Measurements from ENCODE around the gene ORC1.

The ORC1 gene

GRCh38 chr1:52426371-52426770 is 22.1 kb upstream of the ORC1 start:
- peak; percentile 70 to 92 for DNase-seq
- H3K36me3 ChIP-seq (ENCODE audit: control insufficient read depth in 1 of 2, insufficient read depth in 2 of 2, low read length in 2 of 2): peaks cover 12 to 14% of the 10 kb centered on the region in 2 experiments
- no CpG with 5 or more reads among the region's 3 CpGs for WGBS (ENCODE audit: extremely low coverage, insufficient coverage, insufficient read length)

GRCh38 chr1:52424813-52425212 is 20.6 kb upstream of the ORC1 start:
- Histone ChIP-seq H3K9ac (ENCODE audit: low read length) (no peak overlapping the region), H3K27me3 (ENCODE audit: insufficient read depth, low read length) (no peaks in the 10 kb centered on the region), H3K4me1 (ENCODE audit: control insufficient read depth in 1 of 2, insufficient read depth in 2 of 2, low read length in 2 of 2) (peaks cover 0 to 2% of the 10 kb centered on the region in 2 experiments), H3K14ac (ENCODE audit: low read length) (no peak overlapping the region), H3K9me3 (ENCODE audit: insufficient read depth, low read depth, low read length) (no peaks in the 10 kb centered on the region), H3K23ac (ENCODE audit: low read length) (no peak overlapping the region), H2BK5ac (ENCODE audit: low read depth, low read length, poor library complexity) (no peak overlapping the region), H3K27ac (ENCODE audit: low read depth, low read length) (peak overlapping the region; percentile 79), H3K18ac (ENCODE audit: low read length) (no peak overlapping the region), H3K4me2 (ENCODE audit: low read length) (no peak overlapping the region), H4K91ac (ENCODE audit: low read depth, low read length) (no peak overlapping the region), H2AFZ (ENCODE audit: insufficient read depth, low read length, poor library complexity) (no peak overlapping the region), H2AK5ac (ENCODE audit: low read length) (no peak overlapping the region), H3K4ac (ENCODE audit: low read depth, low read length) (no peak overlapping the region), H2BK12ac (ENCODE audit: low read length) (no peak overlapping the region), H3K36me3 (ENCODE audit: control insufficient read depth in 1 of 2, insufficient read depth in 2 of 2, low read length in 2 of 2) (peaks cover 3 to 4% of the 10 kb centered on the region in 2 experiments), H2BK120ac (ENCODE audit: insufficient read depth, low read length, poor library complexity) (no peak overlapping the region), H4K12ac (ENCODE audit: low read depth, low read length) (no peak overlapping the region), H3K79me2 (ENCODE audit: control insufficient read depth, insufficient read depth, low read length, poor library complexity) (no peaks in the 10 kb centered on the region), H3K4me3 (ENCODE audit: low read depth, low read length) (no peak overlapping the region), H3K79me1 (ENCODE audit: low read length) (no peaks in the 10 kb centered on the region), H4K8ac (ENCODE audit: low read depth, low read length) (no peak overlapping the region)
- WGBS (ENCODE audit: extremely low coverage, insufficient coverage, insufficient read length): no CpG with 5 or more reads among the region's 1 CpG
- DNase-seq: no peak

More at GRCh38 chr1:52426371-52426770, 22.1 kb upstream of the ORC1 start:
- Histone ChIP-seq H2AK5ac (ENCODE audit: low read length) (no peak overlapping the region), H3K79me2 (ENCODE audit: control insufficient read depth, insufficient read depth, low read length, poor library complexity) (no peaks in the 10 kb centered on the region), H3K18ac (ENCODE audit: low read length) (no peak overlapping the region), H4K8ac (ENCODE audit: low read depth, low read length) (no peak overlapping the region), H3K14ac (ENCODE audit: low read length) (no peak overlapping the region), H3K79me1 (ENCODE audit: low read length) (no peaks in the 10 kb centered on the region), H3K9ac (ENCODE audit: low read length) (no peak overlapping the region), H2BK12ac (ENCODE audit: low read length) (no peak overlapping the region), H2BK5ac (ENCODE audit: low read depth, low read length, poor library complexity) (no peak overlapping the region), H3K4me1 (ENCODE audit: control insufficient read depth in 1 of 2, insufficient read depth in 2 of 2, low read length in 2 of 2) (peaks cover 0 to 2% of the 10 kb centered on the region in 2 experiments), H2AFZ (ENCODE audit: insufficient read depth, low read length, poor library complexity) (no peak overlapping the region), H4K12ac (ENCODE audit: low read depth, low read length) (no peak overlapping the region), H4K91ac (ENCODE audit: low read depth, low read length) (no peak overlapping the region), H3K4me3 (ENCODE audit: low read depth, low read length) (no peak overlapping the region), H2BK120ac (ENCODE audit: insufficient read depth, low read length, poor library complexity) (no peak overlapping the region), H3K4ac (ENCODE audit: low read depth, low read length) (no peak overlapping the region), H3K9me3 (ENCODE audit: insufficient read depth, low read depth, low read length) (no peaks in the 10 kb centered on the region), H3K27ac (ENCODE audit: low read depth, low read length) (no peak overlapping the region), H3K27me3 (ENCODE audit: insufficient read depth, low read length) (no peaks in the 10 kb centered on the region), H3K4me2 (ENCODE audit: low read length) (no peak overlapping the region), H3K23ac (ENCODE audit: low read length) (no peak overlapping the region)

GRCh38 chr1:52424231-52424636 is 20.0 kb upstream of the ORC1 start:
- Histone ChIP-seq H3K14ac (ENCODE audit: low read length) (no peak overlapping the region), H3K9me3 (ENCODE audit: insufficient read depth, low read depth, low read length) (no peaks in the 10 kb centered on the region), H2BK12ac (ENCODE audit: low read length) (no peak overlapping the region), H3K79me2 (ENCODE audit: control insufficient read depth, insufficient read depth, low read length, poor library complexity) (no peaks in the 10 kb centered on the region), H3K27me3 (ENCODE audit: insufficient read depth, low read length) (no peaks in the 10 kb centered on the region), H3K18ac (ENCODE audit: low read length) (no peak overlapping the region), H2AK5ac (ENCODE audit: low read length) (no peak overlapping the region), H3K4me3 (ENCODE audit: low read depth, low read length) (no peak overlapping the region), H4K91ac (ENCODE audit: low read depth, low read length) (no peak overlapping the region), H3K4me1 (ENCODE audit: control insufficient read depth in 1 of 2, insufficient read depth in 2 of 2, low read length in 2 of 2) (peaks cover 0 to 2% of the 10 kb centered on the region in 2 experiments), H3K4me2 (ENCODE audit: low read length) (no peak overlapping the region), H4K12ac (ENCODE audit: low read depth, low read length) (no peak overlapping the region), H4K8ac (ENCODE audit: low read depth, low read length) (no peak overlapping the region), H3K27ac (ENCODE audit: low read depth, low read length) (peak overlapping the region; percentile 48), H2AFZ (ENCODE audit: insufficient read depth, low read length, poor library complexity) (no peak overlapping the region), H2BK5ac (ENCODE audit: low read depth, low read length, poor library complexity) (no peak overlapping the region), H3K79me1 (ENCODE audit: low read length) (no peaks in the 10 kb centered on the region), H3K23ac (ENCODE audit: low read length) (no peak overlapping the region), H3K4ac (ENCODE audit: low read depth, low read length) (no peak overlapping the region), H3K36me3 (ENCODE audit: control insufficient read depth in 1 of 2, insufficient read depth in 2 of 2, low read length in 2 of 2) (peaks cover under 1 to 2% of the 10 kb centered on the region in 2 experiments), H2BK120ac (ENCODE audit: insufficient read depth, low read length, poor library complexity) (no peak overlapping the region), H3K9ac (ENCODE audit: low read length) (no peak overlapping the region)
- DNase-seq: no peak

DNA sequence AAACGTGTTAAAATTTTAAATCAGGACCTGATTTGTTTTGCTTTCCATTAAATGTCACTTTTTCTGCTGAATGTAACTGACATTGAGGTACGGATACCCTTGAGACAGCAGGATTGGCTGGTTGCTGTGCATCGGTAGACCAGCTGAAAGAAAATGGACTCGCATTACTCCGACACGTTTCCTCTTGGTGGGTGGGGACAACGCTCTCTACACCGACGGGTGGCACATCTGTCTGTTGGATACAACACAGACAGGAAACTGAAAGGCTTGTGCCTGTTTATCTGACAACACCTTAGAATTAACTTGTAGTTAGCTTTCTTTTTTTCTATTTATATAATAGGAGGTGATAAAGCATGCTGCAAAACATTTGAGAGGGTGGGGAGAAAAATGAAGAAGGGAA is 19.5 kb upstream of the ORC1 start:
- H3K79me1 ChIP-seq (ENCODE audit: low read length): no peaks in the 10 kb centered on the region
- H3K14ac ChIP-seq (ENCODE audit: low read length): no peak overlapping the region
- no peak overlapping the region for H3K4ac ChIP-seq (ENCODE audit: low read depth, low read length)

More for the DNA sequence above, 19.5 kb upstream of the ORC1 start:
- Histone ChIP-seq H2BK5ac (ENCODE audit: low read depth, low read length, poor library complexity) (no peak overlapping the region), H3K27me3 (ENCODE audit: insufficient read depth, low read length) (no peaks in the 10 kb centered on the region), H3K36me3 (ENCODE audit: control insufficient read depth in 1 of 2, insufficient read depth in 2 of 2, low read length in 2 of 2) (peaks cover 1 to 3% of the 10 kb centered on the region in 2 experiments), H3K9ac (ENCODE audit: low read length) (no peak overlapping the region), H3K9me3 (ENCODE audit: insufficient read depth, low read depth, low read length) (no peaks in the 10 kb centered on the region), H4K8ac (ENCODE audit: low read depth, low read length) (no peak overlapping the region), H3K79me2 (ENCODE audit: control insufficient read depth, insufficient read depth, low read length, poor library complexity) (no peaks in the 10 kb centered on the region), H2AK5ac (ENCODE audit: low read length) (no peak overlapping the region), H2BK12ac (ENCODE audit: low read length) (no peak overlapping the region), H4K12ac (ENCODE audit: low read depth, low read length) (no peak overlapping the region), H3K23ac (ENCODE audit: low read length) (no peak overlapping the region), H4K91ac (ENCODE audit: low read depth, low read length) (no peak overlapping the region), H3K4me3 (ENCODE audit: low read depth, low read length) (no peak overlapping the region), H2AFZ (ENCODE audit: insufficient read depth, low read length, poor library complexity) (no peak overlapping the region), H3K27ac (ENCODE audit: low read depth, low read length) (peak overlapping the region; percentile 48), H3K4me1 (ENCODE audit: control insufficient read depth in 1 of 2, insufficient read depth in 2 of 2, low read length in 2 of 2) (peaks cover 0 to 2% of the 10 kb centered on the region in 2 experiments), H2BK120ac (ENCODE audit: insufficient read depth, low read length, poor library complexity) (no peak overlapping the region), H3K18ac (ENCODE audit: low read length) (no peak overlapping the region), H3K4me2 (ENCODE audit: low read length) (peak overlapping the region; percentile 34)
- no peak for DNase-seq
- no CpG with 5 or more reads among the region's 9 CpGs for WGBS (ENCODE audit: extremely low coverage, insufficient coverage, insufficient read length)

All from trophoblast cell (in vitro differentiated cells and primary cell).